Muscle of leg (tissue), 11 donors: ENCODE measurements around the gene GPR78. TPM values are rescaled to one million over a fixed set of nuclear protein-coding genes. Genes with fewer than 3 reads are reported as not detected.
"Not testable (repeated sequence)": the region's sequence is repeated elsewhere in the genome, so short reads cannot be mapped to it uniquely, and the experiment has no call there.

ENCODE experiments used
- DNase-seq: peaks from one replicate; pipeline ENCODE4 v3.0.0; 2013
- H3K27ac ChIP-seq: one replicate; pipeline ENCODE4 v1.5.1; 2013; ENCODE audit warnings: mild to moderate bottlenecking, low read length, control low read depth
- H3K27me3 ChIP-seq: one replicate; pipeline ENCODE4 v1.6.1; 2013; ENCODE audit warnings: low read length; ENCODE audit not compliant: control insufficient read depth, insufficient read depth
- H3K36me3 ChIP-seq: one replicate; pipeline ENCODE4 v1.6.1; 2013; ENCODE audit warnings: low read length; ENCODE audit not compliant: control insufficient read depth, insufficient read depth
- H3K4me1 ChIP-seq: one replicate; pipeline ENCODE4 v1.6.1; 2013; ENCODE audit warnings: low read length; ENCODE audit not compliant: control insufficient read depth, insufficient read depth
- H3K4me3 ChIP-seq: one replicate; pipeline ENCODE4 v1.5.1; 2013; ENCODE audit warnings: low read length, control low read depth
- H3K9me3 ChIP-seq: replicated peaks from 2 replicates; pipeline ENCODE4 v1.6.1; 2013; ENCODE audit warnings: low read depth, low read length; ENCODE audit not compliant: control insufficient read depth
- WGBS: methylation state at CpG from one replicate; pipeline ENCODE4 v1.1.5; 2013; ENCODE audit warnings: missing lambda C conversion rate; ENCODE audit not compliant: insufficient coverage; 5-methylcytosine and 5-hydroxymethylcytosine counted together
- polyA plus RNA-seq, 8 donors: library from polyadenylated mRNA; unstranded; fragments of 120-200 nt; gene quantifications; one replicate each; pipeline versions ENCODE4 v1.2.1 to v1.2.3, GENCODE V29; 2013; ENCODE audit warnings: inconsistent platforms in 1 of 8, low replicate concordance in 1 of 8; ENCODE audit not compliant: insufficient read length in 8 of 8, insufficient read depth in 1 of 8
- total RNA-seq: library from RNA; stranded (reverse); fragments of 120-200 nt; gene quantifications from one replicate; pipeline ENCODE4 v1.2.4, GENCODE V29; 2013

GPR78 gene
- total and polyA plus RNA-seq, 9 donors: 0.29 to 0.93 (median 0.61) TPM

DNA sequence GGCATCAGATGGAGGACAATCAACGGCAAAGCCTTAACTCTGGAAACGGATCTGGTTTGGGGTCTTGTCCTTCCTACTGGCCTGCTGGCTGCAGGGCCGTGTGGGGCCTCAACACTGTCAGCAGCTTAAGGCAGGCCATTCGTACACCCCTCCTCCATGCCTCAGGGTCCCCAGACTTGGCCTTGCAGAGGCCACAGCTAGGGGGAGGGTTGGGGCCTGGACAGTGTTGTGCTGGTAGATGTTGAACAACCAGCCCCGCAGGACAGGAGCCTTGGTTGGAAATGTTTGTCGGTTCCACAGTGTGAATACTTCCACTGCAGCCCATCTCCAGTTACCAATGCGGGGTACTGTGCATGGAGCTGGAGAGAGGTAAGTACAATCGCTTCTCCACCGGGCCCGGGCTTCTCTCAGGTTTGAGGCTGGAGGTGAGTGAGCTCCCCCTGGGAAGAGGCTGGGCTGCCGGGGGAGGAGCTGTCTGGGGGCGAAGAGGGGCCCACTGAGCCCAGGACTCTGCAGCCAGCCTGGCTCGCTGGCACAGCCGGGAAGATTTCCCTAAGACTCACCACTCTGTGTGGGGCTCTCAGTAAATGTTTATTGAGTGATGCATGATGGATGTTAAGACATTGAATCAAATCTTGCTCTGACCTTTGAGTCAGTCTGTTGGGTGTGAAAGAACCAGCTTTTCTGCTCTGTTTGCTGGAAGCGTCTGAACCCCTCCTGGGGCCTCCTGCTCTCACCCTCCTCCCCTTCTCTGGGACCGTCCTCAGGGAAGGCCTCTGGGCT lies 19.7 kb upstream of the GPR78 start:
- WGBS: 43% methylated on average over 11 of the region's 16 CpGs
- DNase-seq: no peak

DNA sequence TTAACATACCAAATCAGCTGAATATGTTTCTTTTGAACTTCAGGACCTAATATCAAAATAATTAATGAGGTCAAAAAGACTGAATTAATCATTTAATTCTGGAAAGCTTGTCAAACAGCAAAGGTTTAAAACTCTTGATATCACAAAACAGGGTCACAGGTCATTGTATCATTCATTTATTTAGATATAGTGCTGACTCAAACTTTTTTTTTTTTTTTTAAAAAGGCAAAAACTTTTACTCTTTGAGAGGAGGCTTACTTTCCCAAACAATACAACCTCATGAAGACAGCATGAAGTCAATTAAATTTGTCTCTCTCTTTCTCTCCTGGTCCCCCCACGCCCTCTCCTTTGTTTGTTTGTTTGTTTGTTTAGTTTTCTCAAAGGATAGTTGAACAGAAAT lies 15.6 kb upstream of the GPR78 start:
- no peaks in the 10 kb centered on the region for H3K36me3 ChIP-seq
- H3K27me3 ChIP-seq: peaks cover 4% of the 10 kb centered on the region
- H3K27ac ChIP-seq: no peak overlapping the region
- H3K4me3 ChIP-seq: no peak overlapping the region
- no peaks in the 10 kb centered on the region for H3K9me3 ChIP-seq
- no CpG with 5 or more reads among the region's 1 CpG for WGBS
- H3K4me1 ChIP-seq: no peaks in the 10 kb centered on the region
- DNase-seq: no peak

More for the DNA sequence above, 19.7 kb upstream of the GPR78 start:
- Histone ChIP-seq H3K27ac (no peak overlapping the region), H3K27me3 (peaks cover 2% of the 10 kb centered on the region), H3K9me3 (no peaks in the 10 kb centered on the region), H3K4me1 (no peaks in the 10 kb centered on the region), H3K36me3 (no peaks in the 10 kb centered on the region), H3K4me3 (no peak overlapping the region)

DNA sequence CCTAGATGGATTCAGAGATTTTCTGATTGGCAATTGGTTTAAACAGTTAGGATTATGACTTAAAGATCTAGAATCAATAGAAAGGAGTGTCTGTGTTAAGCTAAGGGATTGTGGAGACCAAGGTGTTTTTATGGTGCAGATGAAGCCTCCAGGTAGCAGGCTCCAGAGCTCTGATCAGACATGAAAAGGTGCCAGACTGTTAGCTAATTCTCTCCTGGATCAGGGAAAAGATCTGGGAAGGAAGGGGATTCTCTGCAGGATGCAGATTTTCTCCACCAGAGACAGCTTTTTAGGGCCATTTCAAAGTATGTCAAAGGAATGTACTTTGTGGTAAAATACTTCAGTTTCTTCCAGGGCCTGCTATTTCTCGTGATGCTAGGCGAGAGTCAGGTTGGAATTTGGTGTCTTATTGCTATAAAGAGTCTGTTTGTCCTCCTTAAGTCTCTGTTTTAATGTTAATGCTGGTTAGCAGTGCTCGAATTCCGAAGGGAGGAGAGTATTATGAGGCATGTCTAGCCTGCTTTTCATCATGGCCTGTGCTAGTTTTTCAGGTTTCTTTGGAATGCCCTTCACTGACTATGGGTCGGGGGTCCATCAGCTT lies 12.0 kb upstream of the GPR78 start:
- Histone ChIP-seq H3K27me3 (peaks cover 4% of the 10 kb centered on the region), H3K4me1 (no peaks in the 10 kb centered on the region), H3K27ac (no peak overlapping the region), H3K4me3 (no peak overlapping the region), H3K36me3 (no peaks in the 10 kb centered on the region), H3K9me3 (no peaks in the 10 kb centered on the region)
- no peak for DNase-seq
- 16% methylated on average over 4 of the region's 5 CpGs for WGBS

DNA sequence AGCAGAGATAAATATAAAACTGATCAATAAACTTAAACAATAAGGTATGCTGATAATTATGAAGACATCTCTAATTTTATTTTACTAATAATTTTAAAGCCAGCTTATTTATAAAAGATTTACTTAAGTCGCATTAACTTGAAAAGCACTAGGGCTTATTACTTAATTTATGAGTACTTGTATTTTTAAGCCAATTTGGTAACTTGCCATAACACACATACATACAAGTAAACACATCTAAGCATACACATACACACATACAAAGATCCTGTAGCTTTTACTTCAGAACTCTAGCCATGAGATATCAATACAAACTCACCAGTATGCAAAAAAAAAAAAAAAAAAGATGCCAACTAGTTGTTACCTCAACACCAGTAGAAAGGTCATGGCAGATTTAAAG lies 10.0 kb upstream of the GPR78 start:
- WGBS: no CpG with 5 or more reads among the region's 1 CpG
- H3K4me3 ChIP-seq: no peak overlapping the region
- H3K27me3 ChIP-seq: peaks cover 6% of the 10 kb centered on the region

GRCh38 chr4:8571702-8572685 lies 8.2 kb upstream of the GPR78 start:
- DNase-seq: no peak
- Histone ChIP-seq H3K27ac (no peak overlapping the region), H3K4me1 (no peaks in the 10 kb centered on the region), H3K27me3 (peaks cover 5% of the 10 kb centered on the region), H3K36me3 (no peaks in the 10 kb centered on the region), H3K9me3 (no peaks in the 10 kb centered on the region), H3K4me3 (no peak overlapping the region)
- 78% methylated on average over 5 of the region's 6 CpGs for WGBS

More for the DNA sequence above, 10.0 kb upstream of the GPR78 start:
- DNase-seq: no peak
- Histone ChIP-seq H3K36me3 (no peaks in the 10 kb centered on the region), H3K27ac (no peak overlapping the region), H3K9me3 (no peaks in the 10 kb centered on the region), H3K4me1 (no peaks in the 10 kb centered on the region)

DNA sequence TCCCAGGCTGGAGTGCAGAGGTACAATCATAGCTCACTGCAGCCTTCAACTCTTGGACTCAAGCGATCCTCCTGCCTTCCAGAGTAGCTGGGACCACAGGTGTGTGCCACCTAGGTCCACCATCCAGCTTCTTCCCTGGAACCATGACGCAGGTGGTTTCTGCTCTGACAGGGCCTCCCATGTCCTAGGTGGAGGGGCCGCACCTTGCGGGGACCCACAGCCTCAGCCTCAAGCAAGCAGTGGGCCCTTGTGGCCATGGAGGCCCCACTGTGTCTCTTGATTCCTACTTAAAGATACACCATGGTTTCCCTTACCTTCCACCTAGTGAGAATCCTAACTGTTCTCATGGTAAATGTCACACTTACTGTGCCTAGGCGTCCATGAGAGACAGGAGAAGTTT lies 6.9 kb upstream of the GPR78 start:
- Histone ChIP-seq H3K4me1 (no peaks in the 10 kb centered on the region), H3K9me3 (no peaks in the 10 kb centered on the region), H3K27ac (no peak overlapping the region), H3K27me3 (peaks cover 5% of the 10 kb centered on the region), H3K4me3 (no peak overlapping the region), H3K36me3 (no peaks in the 10 kb centered on the region)
- 83% methylated on average over 2 of the region's 5 CpGs for WGBS
- DNase-seq: no peak

GRCh38 chr4:8574796-8575370 lies 5.3 kb upstream of the GPR78 start:
- H3K27ac ChIP-seq: no peak overlapping the region
- H3K27me3 ChIP-seq: peaks cover 7% of the 10 kb centered on the region
- H3K9me3 ChIP-seq: no peaks in the 10 kb centered on the region
- DNase-seq: no peak
- H3K36me3 ChIP-seq: no peaks in the 10 kb centered on the region
- peaks cover 4% of the 10 kb centered on the region for H3K4me1 ChIP-seq
- no peak overlapping the region for H3K4me3 ChIP-seq
- WGBS: 69% methylated on average over 4 of the region's 5 CpGs

DNA sequence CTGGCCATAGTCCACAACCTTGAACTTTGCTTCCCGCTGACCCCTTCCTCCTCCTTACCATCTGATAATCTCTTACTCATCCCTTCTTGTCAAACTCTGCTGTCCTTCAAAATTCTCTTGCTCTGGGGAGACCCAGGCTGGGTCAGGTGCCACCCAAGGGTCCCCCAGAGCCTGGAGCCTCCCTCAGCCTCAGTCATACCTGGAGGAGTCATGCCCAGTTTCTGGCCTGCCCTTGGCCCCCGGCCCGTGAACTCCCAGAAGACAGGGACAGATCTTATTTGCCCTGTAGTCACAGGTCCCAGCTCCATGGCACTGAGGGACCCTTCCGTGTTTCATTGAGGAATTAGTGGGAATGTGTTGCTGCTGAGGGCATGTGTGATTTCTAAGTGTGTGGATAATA lies 4.7 kb upstream of the GPR78 start:
- H3K4me1 ChIP-seq: peaks cover 5% of the 10 kb centered on the region
- H3K36me3 ChIP-seq: no peaks in the 10 kb centered on the region
- H3K27ac ChIP-seq: no peak overlapping the region
- no peak for DNase-seq
- H3K27me3 ChIP-seq: peaks cover 13% of the 10 kb centered on the region
- WGBS: 100% methylated on average over 1 of the region's 4 CpGs
- H3K4me3 ChIP-seq: no peak overlapping the region
- H3K9me3 ChIP-seq: no peaks in the 10 kb centered on the region

DNA sequence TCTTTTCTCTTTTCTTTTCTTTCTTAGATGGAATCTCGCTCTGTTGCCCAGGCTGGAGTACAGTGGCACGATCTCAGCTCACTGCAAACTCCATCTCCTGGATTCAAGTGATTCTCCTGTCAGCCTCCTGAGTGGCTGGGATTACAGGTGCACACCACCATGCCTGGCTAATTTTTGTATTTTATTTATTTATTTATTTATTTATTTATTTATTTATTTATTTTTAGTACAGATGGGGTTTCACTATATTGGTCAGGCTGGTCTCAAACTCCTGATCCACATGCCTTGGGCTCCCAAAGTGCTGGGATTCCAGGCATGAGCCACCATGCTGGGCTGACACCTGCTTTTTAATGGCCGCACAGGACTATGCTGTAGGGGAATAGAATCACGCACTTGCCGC lies 3.6 kb upstream of the GPR78 start:
- not testable (repeated sequence) for H3K9me3 ChIP-seq, H3K4me3 ChIP-seq, H3K27ac ChIP-seq, H3K36me3 ChIP-seq, DNase-seq, H3K4me1 ChIP-seq
- no CpG with 5 or more reads among the region's 5 CpGs for WGBS
- peaks cover 24% of the 10 kb centered on the region for H3K27me3 ChIP-seq
